Stimulated activated CD8-positive, alpha-beta memory T cell treated with anti-CD3 and anti-CD28 coated beads, Interleukin-12 subunit alpha, Interleukin-12 subunit beta, amount 100 ng/mL, for 24 hours (primary cell): ENCODE data around the gene GBA2.

Experiments
- DNase-seq: peaks from one replicate; pipeline ENCODE4 v3.0.0-alpha.2; 2020; ENCODE audit errors: extremely low read depth

GBA2 gene

DNA sequence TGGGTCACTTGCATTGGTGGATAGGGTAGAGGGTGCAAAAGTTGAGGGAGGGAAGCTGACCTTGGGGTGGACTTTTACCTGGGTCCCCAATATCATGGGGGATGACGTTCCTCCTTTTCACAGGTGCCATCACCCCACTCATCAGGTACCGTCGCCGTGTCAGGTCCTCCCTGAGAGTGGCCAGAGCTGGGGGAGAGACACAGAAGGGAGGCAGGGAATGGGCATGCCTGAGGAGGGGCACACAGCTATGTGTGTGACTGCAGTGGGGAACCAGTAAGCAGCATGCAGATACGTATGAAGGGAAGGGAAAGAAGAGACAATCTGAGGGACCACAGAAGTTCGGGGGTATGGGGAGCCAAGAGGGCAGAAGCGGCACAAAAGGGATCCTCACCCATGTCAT, 10.1 kb downstream of the GBA2 start:
- DNase-seq, result no peak

DNA sequence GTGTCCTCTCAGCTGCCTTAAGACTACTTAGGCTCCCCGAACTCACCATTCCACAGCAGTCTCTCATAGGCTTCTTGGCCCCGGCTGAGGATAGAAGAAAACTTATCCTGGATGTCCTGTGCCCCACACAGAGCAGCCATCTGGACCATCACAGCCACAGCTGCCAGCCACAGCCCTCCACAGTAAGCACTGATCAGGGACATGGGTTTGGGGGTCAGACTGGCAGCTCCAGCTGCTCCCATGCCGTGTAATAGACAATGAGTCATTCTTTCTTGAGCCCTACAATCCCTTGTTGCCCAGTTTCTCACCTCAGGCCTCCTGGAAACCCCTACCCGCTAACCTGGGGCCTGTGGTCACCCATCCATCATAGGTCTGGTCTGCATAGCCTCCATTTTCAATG, 10.8 kb downstream of the GBA2 start:
- no peak for DNase-seq

DNA sequence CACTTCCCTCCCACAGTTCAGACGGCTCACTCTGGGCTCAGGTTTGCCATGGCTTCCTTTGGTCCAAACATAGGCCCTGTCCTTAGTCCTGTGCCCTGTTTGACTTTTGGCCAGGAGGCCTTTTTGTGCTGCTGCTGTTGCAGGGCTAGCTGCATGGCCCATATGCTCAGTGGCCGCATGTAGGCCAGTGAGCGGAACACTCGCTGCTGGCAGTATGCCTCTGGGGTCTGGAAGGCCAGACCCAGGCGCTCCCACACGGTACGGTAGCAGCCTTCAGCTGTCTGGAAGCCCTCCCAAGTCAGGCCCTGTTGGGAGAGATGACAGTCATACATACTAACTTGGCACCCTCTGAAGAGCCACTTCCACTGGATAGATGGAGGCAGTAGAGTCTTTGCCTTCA, 11.9 kb downstream of the GBA2 start:
- no peak for DNase-seq

DNA sequence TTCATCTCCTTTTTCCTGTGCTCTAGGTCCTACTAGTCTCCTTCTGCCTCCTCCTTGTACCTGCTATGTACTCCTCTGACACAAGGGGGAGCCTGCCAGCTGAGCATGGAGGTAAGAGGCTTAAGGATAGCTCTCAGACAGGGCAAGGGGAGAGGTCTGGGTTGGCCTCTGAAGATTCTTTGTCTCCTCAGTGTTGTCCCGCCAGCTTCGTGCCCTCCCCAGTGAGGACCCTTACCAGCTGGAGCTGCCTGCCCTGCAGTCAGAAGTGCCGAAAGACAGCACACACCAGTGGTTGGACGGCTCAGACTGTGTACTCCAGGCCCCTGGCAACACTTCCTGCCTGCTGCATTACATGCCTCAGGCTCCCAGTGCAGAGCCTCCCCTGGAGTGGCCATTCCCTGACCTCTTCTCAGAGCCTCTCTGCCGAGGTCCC, 12.8 kb downstream of the GBA2 start:
- no peak for DNase-seq

DNA sequence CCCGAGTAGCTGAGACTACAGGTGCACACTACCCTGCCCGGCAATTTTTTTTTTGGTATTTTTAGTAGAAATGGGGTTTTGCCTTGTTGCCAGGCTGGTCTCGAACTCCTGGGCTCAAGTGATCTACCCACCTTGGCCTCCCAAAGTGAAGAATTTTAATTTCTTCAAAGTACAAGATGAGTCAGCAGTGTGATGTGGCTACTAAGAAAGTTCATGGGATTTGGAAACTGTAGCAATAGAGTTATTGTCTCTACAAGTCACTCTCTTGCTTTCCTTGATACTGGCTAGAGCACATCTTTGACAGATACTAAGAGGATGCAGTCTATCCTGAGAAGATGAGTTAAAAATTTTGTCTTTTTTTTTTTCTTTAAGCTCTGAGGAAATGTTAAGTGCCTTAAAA, 14.9 kb downstream of the GBA2 start:
- no peak for DNase-seq

DNA sequence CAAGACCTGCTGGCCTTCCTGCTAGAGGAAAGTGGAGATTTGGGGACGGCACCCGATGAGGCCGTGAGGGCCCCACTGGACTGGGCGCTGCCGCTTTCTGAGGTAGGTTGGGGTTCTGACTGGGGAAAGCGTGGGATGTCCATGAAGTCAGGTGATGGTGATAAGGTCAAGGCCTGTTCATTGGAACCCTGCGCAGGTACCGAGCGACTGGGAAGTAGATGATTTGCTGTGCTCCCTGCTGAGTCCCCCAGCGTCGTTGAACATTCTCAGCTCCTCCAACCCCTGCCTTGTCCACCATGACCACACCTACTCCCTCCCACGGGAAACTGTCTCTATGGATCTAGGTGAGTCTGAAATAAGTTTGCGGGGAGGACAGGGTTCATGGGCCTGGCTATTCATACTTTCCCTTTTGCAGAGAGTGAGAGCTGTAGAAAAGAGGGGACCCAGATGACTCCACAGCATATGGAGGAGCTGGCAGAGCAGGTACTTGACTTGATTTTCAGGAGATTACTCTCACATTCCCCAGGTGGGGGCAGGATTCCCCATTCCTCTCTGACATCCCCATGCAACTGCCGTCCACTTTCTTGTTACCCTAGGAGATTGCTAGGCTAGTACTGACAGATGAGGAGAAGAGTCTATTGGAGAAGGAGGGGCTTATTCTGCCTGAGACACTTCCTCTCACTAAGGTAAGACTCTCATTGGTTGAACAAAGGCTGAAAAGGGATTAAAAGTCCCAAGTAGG, 16.1 kb downstream of the GBA2 start:
- no peak for DNase-seq

DNA sequence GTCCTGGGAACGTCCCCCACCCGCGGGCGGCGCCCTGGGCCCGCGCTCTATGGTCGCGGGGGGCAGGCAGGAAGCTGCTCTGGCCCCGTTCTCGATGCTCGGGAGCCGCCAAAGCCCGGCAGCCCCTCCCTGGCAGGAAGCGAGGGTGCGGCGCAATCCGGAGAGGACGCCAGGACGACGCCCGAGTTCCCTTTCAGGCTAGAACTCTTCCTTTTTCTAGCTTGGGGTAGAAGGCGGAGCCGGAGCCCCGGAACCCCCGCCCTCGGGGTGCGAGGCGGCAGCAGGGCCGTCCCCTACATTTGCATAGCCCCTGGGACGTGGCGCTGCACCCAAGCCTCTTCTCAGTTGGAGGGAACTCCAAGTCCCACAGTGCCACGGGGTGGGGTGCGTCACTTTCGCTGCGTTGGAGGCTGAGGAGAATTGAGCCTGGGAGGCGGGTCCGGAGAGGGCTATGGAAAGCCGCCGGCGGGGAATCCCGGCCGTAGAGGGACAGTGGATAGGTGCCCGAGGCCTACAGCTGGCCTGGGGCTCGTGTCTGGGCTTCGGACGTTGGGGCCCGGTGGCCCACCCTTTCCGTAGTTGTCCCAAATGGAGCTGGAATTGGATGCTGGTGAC, 16.7 kb downstream of the GBA2 start, which contains the start of the genes CREB3 and TLN1:
TSS of gene CREB3 (plus strand) at position 482 of the 615 bp plus-strand sequence. CDS start at position 589, 107 bp downstream.
TSS of gene TLN1 (minus strand) at position 11 of the 615 bp plus-strand sequence. CDS start 6,501 bp downstream, outside the sequence.
- DNase-seq, result peak; percentile 93

DNA sequence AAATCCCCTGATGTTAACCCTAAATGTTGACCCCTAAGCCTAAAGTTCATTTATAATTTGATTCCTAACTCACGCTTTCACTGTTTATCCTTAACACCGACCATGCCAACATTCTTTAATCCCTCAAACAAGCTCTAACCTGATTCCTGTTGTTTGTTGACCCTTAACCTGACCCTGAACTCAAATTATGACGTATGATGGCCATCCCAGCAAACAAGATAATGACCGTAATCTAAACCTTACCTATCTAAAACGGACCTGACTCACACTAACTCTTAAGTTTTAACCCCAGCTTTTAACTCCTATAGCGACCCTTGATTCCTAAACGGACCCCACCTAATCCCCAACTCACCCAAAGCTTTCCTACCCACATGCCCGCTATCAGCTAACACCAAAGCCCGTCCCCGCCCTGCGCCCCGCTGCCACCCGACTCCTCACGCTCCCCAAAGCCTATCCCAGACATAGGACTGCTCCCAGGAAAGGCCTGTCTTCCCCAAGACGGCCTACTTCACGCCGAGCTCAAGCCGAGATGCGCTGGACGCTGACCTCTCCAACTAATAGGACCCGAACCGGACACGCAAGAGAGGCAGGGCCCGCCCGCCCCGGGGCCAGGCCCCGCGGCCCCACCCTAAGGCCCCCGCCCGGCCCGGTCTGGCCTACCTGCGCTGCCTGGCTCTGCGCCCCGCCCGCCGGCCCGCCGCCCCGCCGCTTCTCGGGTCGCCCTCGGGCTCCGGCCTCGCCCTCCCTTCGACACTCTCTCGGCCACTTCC, 17.4 kb downstream of the GBA2 start:
- no peak for DNase-seq

DNA sequence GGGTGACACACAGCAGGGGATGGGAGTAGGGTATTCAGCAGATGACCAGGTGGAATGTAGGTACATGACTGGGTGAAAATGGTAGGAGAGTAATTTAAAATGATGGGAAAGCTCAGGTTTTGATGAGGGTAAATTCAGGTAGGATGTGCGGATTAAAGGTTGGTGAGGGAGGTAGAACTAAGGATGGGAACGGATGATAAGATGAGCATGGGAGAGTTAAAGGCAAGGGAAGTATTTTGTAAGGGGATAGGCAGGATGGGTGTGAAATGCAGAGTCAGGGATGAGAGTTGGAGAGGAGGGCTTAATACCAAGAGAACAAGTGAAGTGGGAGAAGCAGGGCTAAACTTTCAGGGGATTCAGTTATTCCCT, 18.6 kb downstream of the GBA2 start:
- no peak for DNase-seq

DNA sequence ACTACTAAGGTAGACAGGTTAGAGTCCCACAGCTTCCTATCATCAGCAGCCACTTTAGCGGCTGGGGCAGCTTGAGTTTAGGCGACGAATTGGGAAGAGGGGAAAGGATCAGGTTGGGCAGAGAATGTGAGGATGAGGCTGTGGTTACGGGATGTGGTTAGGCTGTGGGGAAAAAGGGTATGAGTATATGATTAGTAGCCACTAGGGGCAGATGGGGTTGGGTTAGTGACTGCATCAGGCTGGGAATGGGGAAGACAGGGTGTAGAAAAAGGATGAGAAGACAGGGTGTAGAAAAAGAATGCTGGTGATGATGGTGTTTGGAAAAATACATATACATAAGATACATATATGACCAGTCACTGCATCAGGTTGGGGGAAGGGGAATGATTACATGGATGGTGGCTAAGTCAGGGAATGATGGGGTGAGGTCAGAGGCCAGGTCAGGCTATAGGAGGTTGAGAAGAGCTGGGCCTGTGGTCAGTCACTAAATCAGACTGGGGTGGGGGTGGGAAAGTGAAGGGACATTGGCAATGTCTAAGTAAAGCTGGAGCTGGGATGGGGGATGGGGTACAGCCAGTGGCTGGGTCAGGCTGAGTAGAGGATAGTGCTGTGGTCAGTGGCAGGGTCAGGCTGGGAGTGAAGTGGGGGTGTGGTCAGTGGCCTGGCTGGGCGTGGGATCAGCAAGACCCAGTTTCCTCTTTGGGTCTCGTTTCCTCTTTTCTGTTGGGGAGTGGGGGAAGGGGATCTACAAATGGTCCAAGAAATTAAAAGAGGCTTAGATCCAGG, 19.1 kb downstream of the GBA2 start:
- DNase-seq, result no peak

DNA sequence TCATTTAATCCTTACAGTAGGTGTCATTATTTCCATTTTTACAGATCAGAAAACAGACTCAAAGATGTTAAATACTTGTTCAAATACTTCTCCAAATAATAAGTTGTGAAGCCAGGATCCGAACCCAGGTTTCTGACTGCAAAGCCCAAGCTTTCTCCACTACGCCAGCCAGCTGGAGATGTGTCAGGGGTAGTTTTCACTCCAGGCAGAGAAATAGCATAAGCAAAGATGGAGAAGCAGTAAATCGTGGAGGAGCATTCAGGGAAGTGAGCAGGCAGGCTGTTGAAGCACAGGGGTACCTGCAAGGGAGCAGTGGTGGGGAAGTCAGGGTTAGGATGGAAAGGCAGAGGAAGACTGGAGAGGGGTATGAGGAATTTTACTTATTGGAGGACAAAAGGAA, 19.9 kb downstream of the GBA2 start:
- no peak for DNase-seq

DNA sequence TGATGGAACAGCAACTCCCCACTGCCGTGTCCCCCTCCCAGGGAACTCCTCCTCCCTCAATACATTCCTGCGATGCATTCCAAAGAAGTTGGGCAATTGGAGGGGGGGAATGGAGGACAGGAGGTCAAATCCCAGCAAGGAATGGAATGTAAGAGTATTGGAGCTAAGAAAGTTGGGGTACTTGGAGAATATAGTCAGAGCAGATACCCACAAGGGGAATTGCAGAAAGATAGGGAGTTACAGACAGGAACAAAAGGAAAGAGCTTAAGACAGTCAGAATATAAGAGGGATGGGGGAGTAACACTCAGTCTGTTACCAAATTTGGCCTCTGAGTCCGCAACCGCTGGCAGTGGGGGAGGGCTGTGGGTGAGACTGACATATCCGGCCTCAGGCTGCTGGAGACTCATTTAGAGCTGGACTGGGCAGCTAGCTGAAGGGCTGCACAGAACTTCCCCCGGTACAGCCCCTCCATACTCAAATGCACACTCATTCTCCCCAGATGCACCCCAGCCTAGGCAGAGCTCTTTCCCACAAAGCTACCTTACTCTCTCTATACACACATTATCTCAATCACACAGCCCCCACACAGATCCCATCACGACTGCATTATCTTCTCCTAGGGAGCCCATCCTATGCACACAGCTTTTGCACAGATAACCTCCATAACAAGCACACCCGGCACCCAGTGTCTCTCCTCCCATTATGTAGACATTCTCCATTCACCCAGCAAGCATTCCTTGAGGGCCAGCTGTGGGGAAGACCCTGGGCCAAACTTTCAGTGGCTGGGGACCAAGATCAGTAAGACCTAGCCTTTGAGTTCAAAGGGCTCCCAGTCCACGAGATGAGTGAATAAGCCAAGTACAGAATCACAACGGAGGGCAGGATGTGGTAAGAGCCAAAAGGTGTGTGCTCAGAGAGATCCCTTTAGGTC, 20.7 kb downstream of the GBA2 start:
- DNase-seq, result no peak

DNA sequence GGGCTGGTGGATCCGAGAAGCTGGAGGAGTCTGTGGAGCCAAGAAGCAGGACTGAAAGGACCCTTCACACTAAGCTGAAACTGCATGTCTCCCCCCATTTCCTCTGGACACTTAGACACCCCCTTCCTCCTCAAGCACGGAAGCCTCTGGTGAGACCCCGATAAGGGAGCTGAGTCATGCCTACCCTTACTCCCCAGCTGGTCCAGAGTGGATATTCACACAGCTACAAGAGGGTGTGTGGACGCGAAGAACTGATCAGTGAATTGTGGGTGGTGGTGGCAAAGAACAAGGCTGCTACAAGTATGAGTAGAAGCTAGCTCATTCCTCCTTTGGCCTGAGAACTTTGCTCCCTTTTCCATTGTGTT, 21.4 kb downstream of the GBA2 start:
- DNase-seq, result no peak

DNA sequence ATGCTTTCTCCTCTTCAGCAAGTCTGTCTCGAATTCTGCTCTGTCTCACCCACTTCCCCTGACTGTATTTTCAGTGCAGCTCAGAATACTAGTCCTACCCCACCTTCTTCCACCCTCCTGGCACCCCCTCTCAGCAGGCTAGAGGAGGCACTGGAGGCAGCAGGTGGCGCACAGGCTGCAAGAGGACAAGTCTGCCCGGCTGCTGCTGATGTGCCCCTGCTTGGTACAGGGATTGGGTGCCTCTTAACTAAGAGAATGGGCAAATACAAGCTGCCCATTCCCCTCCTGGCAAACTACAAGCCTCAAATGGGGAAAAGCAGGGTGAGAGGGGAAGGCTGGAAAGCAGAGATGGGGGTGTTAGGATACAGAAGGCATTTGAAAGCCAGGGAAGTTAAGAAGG, 22.1 kb downstream of the GBA2 start:
- DNase-seq, result no peak

DNA sequence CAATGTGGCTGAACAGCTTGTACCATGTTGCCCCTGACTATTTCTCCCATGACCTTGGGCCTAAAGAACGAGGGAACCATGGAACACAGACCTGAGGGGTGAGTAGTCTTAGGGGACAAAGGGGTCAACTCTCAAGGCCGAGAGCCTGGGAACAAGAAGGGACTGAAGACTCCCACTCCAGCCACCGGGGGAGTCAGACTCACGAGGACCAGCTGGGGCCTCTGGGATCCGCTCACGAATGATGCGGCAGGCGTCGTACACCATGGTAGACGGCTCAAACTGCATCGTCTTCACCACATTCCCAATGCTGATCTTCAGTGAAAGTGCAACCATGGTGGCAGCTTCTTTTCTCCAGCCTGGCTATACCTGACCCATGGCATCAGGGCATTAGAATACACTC, 23.7 kb downstream of the GBA2 start:
- DNase-seq, result no peak

DNA sequence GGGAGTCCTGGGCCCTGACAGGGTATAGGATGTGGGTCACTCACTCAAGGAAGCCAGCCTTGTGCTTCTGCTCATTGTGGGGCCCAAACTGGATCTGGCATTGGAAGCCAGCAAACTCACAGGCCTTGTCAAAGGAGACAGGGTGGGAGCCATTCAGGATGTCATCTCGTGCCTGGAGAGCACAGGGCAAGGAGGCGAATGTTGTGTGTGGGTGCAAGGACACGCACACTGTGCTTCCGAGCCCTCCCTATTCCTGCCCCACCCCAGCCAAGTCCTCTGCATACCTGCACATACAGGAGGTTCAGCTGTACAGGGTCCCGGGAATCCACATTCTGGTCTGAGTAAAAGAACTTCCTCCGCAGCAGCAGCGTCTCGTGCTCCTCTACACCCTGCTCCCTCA, 25.1 kb downstream of the GBA2 start:
- no peak for DNase-seq

DNA sequence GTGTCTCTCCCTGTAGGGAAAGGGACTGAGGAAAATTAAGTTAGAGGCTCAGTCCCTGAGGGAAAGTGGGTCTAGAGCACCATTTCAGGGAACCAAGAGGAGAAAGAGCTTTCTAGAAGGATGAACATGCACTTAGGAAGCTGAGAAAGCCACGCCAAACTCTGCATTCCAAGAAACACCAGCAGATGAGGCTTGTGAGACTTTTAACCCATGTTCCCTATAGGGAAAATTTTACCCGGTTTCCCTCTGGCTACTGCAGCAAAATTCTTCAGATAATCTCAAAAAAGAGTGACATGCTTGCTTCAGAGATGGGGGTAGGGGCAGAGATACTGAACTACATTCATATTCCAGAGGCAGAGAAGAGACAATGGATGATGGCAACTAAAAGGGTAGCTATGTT, 25.6 kb downstream of the GBA2 start:
- no peak for DNase-seq

DNA sequence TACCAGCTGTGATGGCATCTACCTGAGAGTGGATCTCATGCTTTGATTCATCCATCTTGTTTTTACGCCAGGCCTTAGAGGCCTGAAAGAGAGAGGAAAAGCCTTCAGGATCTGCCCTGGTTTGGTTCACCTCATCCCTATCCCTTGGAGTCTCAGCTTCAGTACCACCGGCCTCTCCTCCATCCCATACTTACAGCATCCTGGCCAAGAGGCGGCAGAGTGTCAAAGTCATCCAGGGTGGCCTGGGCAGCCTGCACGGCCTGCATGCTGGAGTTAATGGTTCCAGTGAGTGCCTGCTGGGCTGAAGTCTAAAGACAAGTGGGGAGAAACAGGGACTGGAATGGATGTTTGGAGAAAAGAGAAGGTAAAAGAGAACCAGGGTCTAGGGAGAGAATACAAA, 29.5 kb downstream of the GBA2 start:
- no peak for DNase-seq

DNA sequence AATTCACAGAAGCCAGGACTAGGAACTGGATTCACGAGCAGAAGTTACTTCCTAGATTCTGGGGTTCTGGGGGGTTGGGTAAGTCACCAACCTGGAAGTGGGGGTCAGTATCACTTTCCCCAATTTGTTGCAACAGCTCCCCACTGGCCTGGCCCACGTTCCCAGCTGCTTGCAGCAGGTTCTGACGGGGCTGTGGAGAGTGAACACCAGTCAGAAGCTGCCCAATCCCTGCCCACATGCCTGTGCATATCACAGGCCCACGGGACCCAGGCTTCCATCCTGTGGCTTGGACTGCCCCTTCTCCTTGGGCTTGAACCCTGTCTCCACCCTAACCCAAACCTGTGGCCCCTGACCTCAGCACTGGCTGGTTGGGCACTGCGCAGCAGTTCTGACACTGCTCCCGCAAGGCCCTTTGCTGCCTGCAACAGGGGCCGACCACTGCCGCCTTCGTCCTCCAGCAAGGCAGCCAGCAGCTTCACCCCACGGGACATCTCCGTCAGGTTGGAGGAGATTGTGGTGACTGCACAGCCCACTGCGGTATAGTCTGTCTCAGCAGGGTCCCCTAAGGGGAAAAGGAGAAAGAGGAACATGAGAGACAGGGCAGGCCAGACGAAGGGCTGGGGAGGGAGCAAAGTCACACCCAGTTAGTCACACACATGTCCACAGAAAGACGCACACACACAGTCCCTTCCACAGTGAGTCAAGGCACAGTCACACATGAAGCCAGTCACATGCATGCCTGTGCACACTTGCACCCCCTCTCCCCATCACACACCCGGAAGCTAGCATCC, 30.1 kb downstream of the GBA2 start:
- no peak for DNase-seq
